ENCODE results near the gene KCNJ10.

GRCh38 chr1:160086456-160086892 is 16.5 kb upstream of the KCNJ10 start:
- TF ChIP-seq CTCF (conservative IDR thresholded peaks at IDR 0.05; ENCODE audit: low read length) = no peak
- TF ChIP-seq EZH2phosphoT487 (IDR thresholded peaks at IDR 0.05; ENCODE audit: borderline replicate concordance) = no peak
